ENCODE data around the gene HS3ST1.

The HS3ST1 gene

GRCh38 chr4:11412211-11412610 lies 16.5 kb downstream of the HS3ST1 start:
- TF ChIP-seq REST (IDR thresholded peaks at IDR 0.05; ENCODE audit: insufficient read depth in 1 of 2, low read depth in 2 of 2, low read length in 2 of 2) (no peak), POLR2AphosphoS5 (IDR thresholded peaks at IDR 0.05; ENCODE audit: low read depth, low read length) (no peak)

- TF ChIP-seq FOXP2 (optimal IDR thresholded peaks at IDR 0.05; ENCODE audit: borderline replicate concordance, extremely low read depth, extremely low read length, insufficient read depth) (no peak), TAF1 (IDR thresholded peaks at IDR 0.05; ENCODE audit: borderline replicate concordance, insufficient read depth, low read length) (no peak), REST (IDR thresholded peaks at IDR 0.05; ENCODE audit: insufficient read depth in 1 of 2, low read depth in 2 of 2, low read length in 2 of 2) (no peak), POLR2AphosphoS5 (IDR thresholded peaks at IDR 0.05; ENCODE audit: low read depth, low read length) (no peak), SIN3A (IDR thresholded peaks at IDR 0.05; ENCODE audit: borderline replicate concordance, insufficient read depth, low read length) (no peak)
Observed at GRCh38 chr4:11409632-11410031, 19.1 kb downstream of the HS3ST1 start.

- no peak for TF ChIP-seq SIN3A (IDR thresholded peaks at IDR 0.05; ENCODE audit: borderline replicate concordance, insufficient read depth, low read length)
- no peak for TF ChIP-seq FOXP2 (optimal IDR thresholded peaks at IDR 0.05; ENCODE audit: borderline replicate concordance, extremely low read depth, extremely low read length, insufficient read depth)
- no peak for TF ChIP-seq POLR2AphosphoS5 (IDR thresholded peaks at IDR 0.05; ENCODE audit: low read depth, low read length)
- no peak for TF ChIP-seq REST (IDR thresholded peaks at IDR 0.05; ENCODE audit: insufficient read depth in 1 of 2, low read depth in 2 of 2, low read length in 2 of 2)
- no peak for TF ChIP-seq TAF1 (IDR thresholded peaks at IDR 0.05; ENCODE audit: borderline replicate concordance, insufficient read depth, low read length)
Observed at GRCh38 chr4:11408233-11408967, 20.3 kb downstream of the HS3ST1 start.

GRCh38 chr4:11407551-11407950 lies 21.1 kb downstream of the HS3ST1 start:
- no peak for TF ChIP-seq TAF1 (IDR thresholded peaks at IDR 0.05; ENCODE audit: borderline replicate concordance, insufficient read depth, low read length)
- TF ChIP-seq SIN3A (IDR thresholded peaks at IDR 0.05; ENCODE audit: borderline replicate concordance, insufficient read depth, low read length), result no peak
- no peak for TF ChIP-seq POLR2AphosphoS5 (IDR thresholded peaks at IDR 0.05; ENCODE audit: low read depth, low read length)
- TF ChIP-seq FOXP2 (optimal IDR thresholded peaks at IDR 0.05; ENCODE audit: borderline replicate concordance, extremely low read depth, extremely low read length, insufficient read depth), result no peak
- TF ChIP-seq REST (IDR thresholded peaks at IDR 0.05; ENCODE audit: insufficient read depth in 1 of 2, low read depth in 2 of 2, low read length in 2 of 2), result no peak

- TF ChIP-seq TAF1 (IDR thresholded peaks at IDR 0.05; ENCODE audit: borderline replicate concordance, insufficient read depth, low read length) (no peak), SIN3A (IDR thresholded peaks at IDR 0.05; ENCODE audit: borderline replicate concordance, insufficient read depth, low read length) (no peak), FOXP2 (optimal IDR thresholded peaks at IDR 0.05; ENCODE audit: borderline replicate concordance, extremely low read depth, extremely low read length, insufficient read depth) (no peak), REST (IDR thresholded peaks at IDR 0.05; ENCODE audit: insufficient read depth in 1 of 2, low read depth in 2 of 2, low read length in 2 of 2) (no peak), POLR2AphosphoS5 (IDR thresholded peaks at IDR 0.05; ENCODE audit: low read depth, low read length) (no peak)
Observed at GRCh38 chr4:11404431-11404830, 24.3 kb downstream of the HS3ST1 start.
